ENCODE measurements around the gene SAMD9L.

Gene SAMD9L

DNA sequence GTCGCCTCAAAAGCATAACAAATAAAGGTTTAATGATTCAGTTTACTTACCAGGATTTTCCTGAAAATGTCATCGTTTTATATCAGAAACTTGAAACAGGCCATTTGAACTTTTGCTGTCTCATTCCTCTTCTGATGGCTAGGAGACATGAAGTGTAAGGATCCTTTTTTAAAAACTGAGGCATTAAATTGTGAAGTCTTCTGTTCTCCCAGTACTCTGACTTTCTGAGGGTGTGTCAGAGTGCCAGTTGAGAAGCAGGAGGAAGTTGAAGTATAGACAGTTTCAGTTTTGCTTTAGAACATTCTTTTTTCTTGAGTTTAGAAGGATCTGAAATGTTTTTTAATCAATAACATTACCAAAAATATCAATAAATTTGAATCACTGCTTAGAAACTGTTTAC, at the start of gene SAMD9L:
TSS of gene SAMD9L (minus strand) at position 242 of the 400 bp plus-strand sequence. CDS start 12,414 bp downstream, outside the sequence.
- peak; percentile 44 for DNase-seq (ENCODE audit: low spot score)

- no peak for DNase-seq (ENCODE audit: low spot score)
These were observed 48.2 kb upstream of the SAMD9L start for GRCh38 chr7:93196336-93196735.

DNA sequence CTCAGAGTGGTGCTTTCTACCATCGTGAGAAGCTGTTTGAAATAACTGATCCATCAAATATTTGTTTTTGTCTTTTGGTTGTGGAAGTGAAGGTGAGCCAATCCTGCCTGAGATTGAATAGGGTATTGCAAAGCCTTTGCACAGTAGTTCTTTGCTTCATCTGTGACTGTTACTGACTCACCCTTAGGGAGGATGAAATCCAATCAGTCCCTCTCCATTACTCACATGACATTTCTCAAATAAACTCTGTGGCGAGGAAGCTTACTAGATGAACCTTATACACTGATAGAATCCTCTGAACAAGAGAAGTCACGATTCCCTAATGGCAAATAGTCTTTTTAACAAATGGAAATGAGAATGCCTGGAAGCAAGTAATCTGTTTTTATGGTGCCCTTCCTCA, 46.2 kb upstream of the SAMD9L start:
- peak; percentile 13 for DNase-seq (ENCODE audit: low spot score)

- no peak for DNase-seq (ENCODE audit: low spot score)
These were observed 40.9 kb upstream of the SAMD9L start for GRCh38 chr7:93188870-93189634.

DNA sequence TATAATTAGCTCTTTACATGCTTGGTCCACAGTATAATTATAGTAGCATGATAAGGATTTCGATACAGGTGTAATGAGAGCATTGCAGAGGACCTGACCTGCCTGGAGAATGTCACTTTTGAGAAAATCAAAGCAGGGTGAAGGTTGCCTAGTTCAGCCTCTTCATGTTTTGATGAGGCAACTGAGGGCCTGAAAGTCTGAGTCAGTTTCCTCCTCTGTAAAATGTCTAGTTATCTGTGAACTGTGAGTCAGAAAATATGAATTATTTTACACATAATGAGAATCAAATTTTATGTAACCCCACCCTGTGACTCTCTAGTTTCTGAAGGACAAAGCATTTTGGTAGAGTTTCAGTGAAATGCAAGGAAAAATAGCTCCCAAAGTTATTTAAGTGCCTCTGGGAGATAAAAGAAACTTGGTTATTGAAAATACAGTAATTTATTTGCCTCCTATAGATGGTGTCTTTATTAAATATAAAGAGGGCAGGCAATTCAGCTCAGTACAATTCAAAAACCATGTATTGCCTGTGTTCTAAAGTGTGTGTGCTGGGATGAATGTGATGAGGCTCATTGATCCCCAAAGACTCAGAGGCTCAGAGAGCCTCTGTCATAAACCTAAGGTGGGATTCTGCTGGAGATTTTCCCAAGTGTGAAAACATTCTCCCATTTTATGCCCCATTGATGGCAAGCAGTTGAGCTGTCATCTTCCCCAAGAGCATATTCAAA, 37.3 kb upstream of the SAMD9L start:
- peak; percentile 13 for DNase-seq (ENCODE audit: low spot score)

GRCh38 chr7:93179173-93179572, 31.0 kb upstream of the SAMD9L start:
- DNase-seq (ENCODE audit: low spot score) = no peak

GRCh38 chr7:93178213-93178612, 30.0 kb upstream of the SAMD9L start:
- DNase-seq (ENCODE audit: low spot score) = peak; percentile 47

DNA sequence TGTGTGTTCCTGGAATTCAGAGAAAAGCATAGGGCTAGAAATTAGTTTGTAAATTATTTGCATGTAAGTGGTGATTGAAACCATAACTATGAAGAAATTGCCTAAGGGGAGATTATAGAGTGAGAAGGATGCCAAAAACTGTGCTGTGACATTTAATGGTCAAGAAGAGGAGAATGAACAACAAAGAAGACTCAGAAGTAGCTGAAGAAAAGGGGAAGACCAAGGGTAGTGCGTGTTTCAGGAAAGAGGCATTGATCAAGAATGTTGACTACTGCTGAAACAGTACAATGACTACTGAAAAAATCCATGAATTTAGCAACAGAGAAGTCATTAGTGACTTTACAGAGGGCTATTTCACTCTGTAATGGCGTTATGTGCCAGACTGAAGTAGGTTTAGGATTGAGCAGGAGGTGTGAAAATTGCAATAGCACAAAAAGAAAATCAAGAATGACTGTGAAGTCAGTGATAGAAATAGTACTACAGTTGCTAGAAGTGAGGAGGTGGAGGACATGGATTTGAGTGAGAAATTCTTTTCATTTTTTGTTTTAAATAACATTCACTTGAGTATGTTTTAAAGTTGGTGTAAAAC, 28.9 kb upstream of the SAMD9L start:
- no peak for DNase-seq (ENCODE audit: low spot score)

- DNase-seq (ENCODE audit: low spot score) = no peak
These were observed 27.0 kb upstream of the SAMD9L start for GRCh38 chr7:93175219-93175618.

DNA sequence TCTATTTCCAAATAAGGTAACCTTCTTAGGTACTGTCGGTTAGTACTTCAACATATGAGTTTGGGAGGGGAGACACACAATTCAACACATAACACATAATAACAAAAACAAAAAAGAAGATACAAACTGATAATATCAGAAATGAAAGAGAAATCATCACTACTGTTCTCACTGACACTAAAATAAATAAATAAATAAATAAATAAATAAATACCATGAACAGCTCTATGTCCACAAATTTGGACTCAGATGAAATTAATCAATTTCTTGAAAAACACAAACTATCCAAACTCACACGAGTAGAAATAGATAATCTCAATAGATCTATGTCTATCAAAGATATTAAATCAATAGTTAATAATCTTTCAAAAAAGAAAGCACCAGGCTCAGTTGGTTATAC, 24.5 kb upstream of the SAMD9L start:
- DNase-seq (ENCODE audit: low spot score) = no peak

- no peak for DNase-seq (ENCODE audit: low spot score)
These were observed 23.5 kb upstream of the SAMD9L start for GRCh38 chr7:93171606-93172226.

- no peak for DNase-seq (ENCODE audit: low spot score)
These were observed 17.3 kb upstream of the SAMD9L start for GRCh38 chr7:93165447-93165846.

DNA sequence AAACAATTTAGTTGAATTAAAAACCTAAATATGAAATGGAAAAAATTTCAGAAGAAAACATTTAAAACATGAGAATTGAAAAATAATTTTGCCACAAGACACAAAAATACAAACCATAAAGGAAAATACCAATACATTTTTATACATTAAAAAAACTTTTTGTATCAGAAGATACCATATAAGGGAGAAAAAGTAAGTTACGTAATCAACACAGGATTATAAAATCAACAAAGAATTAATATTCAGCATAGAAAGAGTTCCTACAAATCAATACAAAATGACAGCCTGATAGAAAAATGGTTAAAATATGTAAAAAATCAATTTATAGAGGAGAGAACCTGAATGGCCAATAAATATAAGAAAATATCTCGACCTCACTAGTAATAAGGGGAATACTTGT, 16.6 kb upstream of the SAMD9L start:
- DNase-seq (ENCODE audit: low spot score) = no peak

DNA sequence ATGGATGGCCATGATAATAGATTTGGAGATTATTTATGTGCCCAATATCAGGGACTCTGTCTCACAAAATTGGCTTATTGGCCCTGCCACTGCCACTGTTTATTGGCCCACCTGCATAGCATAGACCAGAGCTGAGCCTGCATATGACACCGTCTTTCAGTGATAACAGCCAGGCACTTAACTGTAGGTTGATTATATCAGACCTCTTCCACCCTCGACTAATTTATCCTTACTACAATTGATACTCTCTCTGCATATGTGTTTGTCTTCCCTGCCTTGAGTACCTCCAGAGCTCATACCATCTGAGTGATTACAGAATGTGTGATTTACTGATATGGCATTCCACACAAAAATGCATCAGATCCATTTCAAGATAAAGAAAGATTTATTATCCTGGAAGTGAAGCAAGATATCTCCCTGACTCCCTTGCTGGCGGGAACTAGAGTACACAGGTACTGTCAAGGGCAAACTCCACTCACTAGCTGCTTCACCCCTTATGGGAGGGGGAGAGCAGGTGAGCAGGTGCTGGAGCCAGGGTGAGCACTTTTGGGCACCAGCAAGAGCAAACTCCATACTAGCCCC, 13.1 kb upstream of the SAMD9L start:
- no peak for DNase-seq (ENCODE audit: low spot score)

GRCh38 chr7:93160410-93160809, 12.2 kb upstream of the SAMD9L start:
- no peak for DNase-seq (ENCODE audit: low spot score)

DNA sequence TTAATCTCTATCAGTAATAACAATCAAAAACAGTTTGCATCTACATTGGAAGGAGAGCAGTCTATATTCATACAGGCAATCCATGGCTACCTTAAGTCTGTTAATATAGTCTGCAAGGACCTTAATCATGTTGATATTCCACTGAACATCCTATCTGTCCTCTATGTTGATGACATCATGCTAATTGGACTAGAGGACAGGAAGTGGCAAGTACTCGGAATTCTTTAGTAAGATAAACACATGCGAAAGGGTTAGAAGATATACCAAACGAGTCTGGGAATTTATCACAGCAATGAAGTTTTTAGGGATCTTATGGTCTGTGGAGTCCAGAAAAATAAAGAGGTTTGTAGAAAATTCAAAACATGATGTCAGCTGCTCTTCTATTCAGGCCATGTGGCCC, 11.3 kb upstream of the SAMD9L start:
- DNase-seq (ENCODE audit: low spot score) = no peak

DNA sequence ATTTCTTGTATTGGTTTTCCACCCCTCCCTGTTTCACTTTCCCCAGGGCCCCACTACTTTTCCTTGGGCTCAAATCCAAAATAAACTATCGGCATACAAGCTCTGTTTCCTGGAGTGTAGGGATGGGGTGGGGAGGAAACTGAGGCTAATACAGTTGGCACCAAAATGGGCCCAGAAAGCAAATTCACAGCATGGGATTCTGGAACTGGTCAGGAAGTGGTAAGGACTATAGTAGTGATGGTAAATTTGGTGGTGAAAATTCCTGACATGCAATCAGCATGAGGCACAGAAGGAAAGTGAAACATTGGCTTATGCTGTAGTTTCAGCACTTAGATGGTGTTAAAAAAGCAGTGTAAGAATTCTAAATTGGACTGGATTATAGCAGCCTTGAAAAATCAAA, 8.7 kb upstream of the SAMD9L start:
- peak; percentile 21 for DNase-seq (ENCODE audit: low spot score)

- peak; percentile 7 for DNase-seq (ENCODE audit: low spot score)
These were observed 2.1 kb upstream of the SAMD9L start for GRCh38 chr7:93150200-93150835.

DNA sequence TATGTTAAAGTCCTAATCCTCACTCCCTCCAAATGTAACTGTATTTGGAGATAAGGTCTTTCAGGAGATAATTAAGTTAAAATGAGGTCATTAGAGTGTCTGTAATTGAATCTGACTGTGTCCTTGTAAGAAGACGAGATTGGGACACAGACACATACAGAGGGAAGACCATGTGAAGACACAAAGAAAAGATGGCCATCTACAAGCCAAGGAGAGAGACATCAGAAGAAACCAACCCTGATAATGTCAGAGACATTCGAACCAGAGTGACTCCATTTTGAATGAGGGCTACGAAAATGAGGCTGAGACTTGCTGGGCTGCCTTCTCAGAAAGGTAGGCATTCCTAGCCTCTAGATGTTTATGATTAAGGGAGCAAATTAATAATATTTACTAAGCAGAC, 542 bp upstream of the SAMD9L start:
- DNase-seq (ENCODE audit: low spot score) = no peak

GRCh38 chr7:93147363-93147762, 822 bp downstream of the SAMD9L start:
- DNase-seq (ENCODE audit: low spot score) = peak; percentile 69

- no peak for DNase-seq (ENCODE audit: low spot score)
These were observed 1.6 kb downstream of the SAMD9L start for GRCh38 chr7:93146472-93147141.
